ENCODE data around the gene NR2C2.

The NR2C2 gene

DNA sequence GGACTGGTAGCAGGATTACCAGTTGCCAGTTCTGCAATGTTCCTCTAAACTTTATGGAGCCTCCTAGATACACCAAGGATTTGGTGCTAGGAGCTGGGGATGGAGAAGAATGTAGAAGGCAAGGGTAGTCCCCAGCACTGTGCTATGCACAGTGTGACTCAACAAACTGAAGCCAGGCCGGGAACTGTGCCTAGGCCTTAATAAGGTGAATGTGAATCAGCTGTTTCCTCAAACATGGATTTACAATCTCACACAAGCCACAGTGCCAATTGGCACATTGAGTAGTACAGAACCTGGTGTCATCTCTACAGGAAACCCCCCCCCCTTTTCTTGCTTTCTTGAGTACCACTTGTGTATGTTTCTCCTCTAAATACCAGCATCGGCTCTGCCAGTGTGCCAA, 85.3 kb downstream of the NR2C2 start:
- DNase-seq: no peak

DNA sequence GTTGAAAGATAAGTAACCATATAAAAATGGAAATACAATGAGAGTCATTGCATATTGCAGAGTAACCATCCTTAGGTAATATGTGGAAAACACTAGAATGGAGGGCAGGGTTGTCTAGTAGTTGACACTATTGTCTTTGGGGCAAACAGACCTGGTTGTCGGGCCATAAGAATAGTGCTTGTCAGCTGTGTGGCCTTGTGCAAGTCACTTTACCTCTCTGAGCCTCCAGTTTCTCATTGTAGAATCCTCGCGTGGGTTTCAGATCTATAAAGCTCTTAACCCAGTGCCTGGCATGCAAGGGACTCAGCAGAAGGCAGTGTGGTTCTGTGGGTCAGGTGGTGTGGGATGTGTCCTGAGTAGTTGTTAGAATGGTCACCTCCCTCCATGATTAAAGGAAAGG, 85.7 kb downstream of the NR2C2 start:
- DNase-seq: no peak

DNA sequence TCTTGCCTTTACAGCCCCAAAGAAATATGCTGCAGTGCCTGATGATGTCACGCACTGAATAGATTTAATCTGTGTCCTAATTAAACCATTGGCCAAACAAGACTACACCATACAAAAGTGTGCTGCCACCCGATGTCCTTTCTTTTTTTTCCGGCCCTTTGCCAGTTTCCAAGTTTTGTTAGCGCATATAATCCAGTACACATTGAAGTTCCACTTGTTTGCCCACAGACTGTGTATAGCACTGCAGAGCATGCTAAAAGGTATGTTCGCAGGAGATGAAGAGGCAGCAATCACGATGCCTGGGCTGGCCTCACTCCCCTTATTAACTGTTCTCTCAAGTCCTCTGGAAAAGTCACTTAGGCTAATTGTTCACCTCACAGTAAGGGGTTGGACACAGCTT, 90.9 kb downstream of the NR2C2 start:
- no peak for DNase-seq

DNA sequence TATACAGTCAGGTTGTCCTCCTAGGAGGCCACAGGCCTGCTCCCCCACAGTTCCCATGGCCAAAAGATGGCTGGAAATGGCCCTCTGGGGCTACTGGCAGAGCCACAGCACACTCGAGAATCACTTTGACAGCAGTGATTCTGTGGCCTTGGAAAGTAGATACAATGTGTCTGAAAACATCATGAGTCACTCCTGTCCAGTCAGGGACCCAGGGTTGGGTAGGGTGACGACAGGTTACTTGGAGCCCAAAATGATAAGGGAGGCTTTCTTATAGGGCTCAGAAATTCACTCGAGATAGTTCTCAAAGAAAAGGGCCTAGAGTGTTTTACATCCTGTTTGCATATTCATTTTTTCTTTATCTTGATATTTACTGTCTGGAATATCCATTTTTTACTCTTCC, 93.5 kb downstream of the NR2C2 start:
- no peak for DNase-seq

DNA sequence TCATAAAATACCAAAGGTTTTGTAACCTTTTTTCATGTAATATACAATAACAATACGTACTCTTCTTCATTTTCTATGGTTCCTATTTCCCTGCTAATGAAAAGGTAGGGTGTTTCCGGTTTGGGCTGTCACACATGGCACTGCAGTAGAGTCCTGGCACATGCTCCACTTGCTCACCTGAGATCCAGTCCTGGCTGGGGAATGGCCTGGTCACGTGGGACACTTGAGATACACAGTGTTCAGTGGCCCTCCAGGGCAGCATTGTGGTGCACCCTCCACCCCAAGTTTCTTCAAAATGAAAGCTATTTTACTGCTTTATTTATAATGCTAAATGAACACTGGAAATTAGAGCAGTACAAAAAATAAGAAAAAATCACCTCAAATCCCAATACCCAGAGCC, 94.6 kb downstream of the NR2C2 start:
- DNase-seq: no peak

DNA sequence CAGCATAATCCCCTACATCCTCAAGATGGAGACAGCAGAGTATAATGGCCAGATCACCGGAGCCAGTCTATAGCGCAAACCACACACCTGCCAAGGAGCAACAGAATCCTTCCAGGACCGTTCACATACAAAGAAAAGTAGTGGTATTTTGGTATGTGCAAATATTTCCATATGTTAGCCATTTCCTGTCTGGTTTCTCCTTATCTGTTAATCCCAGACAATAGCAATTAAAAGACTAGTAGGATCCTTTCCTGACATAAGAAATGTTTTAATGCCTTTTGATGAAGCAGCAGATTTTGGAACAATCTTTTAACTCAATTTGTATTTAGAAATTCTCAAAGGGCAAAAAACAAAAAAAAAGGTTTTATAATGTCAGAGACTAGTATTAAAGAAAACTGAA, 95.6 kb downstream of the NR2C2 start:
- no peak for DNase-seq

DNA sequence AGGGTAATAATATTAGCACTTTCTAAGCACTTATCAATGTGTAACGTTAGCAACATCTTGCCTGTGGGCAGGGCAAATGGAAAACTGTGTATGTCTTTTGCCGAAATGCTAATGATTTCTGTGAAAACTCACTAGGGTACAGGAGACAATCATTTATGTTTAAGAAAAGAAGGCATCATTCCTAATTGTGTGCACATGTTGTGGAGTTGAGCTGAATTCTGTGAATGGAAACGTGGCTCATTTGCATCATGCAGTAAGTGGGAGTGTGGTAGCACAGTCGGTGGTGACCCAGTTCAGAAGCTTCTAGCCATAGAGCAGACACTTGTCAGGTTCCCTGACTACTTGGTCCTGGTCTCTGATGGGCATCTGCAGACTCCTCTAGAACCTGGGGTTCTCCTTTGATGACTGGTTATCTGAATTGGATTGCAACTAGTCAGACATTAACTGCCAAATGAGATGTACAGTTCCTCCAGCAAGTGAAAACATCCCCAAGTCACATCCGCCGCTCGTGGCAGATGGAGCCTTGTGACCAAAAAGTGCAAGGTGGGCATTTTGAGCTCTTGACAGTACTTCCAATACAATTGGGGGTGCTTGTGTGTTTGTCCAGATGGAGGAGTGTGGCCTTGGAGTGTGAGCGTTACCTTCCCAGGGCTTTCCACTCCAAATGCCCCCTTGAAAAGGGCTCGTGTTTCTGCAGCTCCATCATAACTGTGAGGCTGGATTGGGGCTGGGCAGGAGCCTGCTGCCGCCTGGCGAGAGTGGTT, 96.2 kb downstream of the NR2C2 start:
- DNase-seq: no peak

DNA sequence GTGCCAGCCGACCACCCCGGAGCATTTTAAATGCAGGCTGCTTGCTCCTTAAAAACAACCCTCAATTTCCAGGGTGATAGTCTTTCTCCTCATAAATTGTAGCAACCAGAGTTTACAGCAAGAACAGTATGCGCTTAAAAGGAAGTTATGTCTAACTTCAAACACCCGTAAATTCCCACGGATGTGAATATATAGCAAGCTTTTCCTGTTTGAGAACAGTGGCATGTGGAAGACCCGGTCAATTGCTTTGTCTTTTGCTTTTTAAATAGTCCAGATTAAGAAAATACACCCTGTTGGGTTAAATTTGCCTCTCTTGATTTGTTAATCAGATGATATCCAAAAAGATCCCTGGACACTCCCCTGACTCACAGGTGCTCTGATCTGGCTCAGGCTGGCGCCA, 96.9 kb downstream of the NR2C2 start:
- no peak for DNase-seq

DNA sequence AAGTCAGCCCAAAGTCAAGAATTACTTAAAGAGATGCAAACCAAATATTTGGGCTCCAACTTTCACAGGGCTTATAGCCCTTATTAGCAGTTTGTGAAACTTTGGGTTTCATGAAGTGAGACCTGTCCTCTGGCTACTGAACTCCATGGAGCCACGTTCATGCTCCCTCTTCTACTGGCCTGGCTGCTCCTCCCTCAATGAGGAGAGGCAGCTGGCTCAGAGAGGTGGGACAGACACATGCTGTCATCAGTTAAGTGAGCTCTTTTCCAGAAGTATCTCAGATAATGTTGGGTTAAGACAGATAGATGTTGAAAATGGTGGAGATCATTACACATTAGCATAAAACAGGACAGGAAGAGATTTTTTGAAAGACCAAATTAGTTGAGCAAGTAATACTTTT, 98.3 kb downstream of the NR2C2 start:
- no peak for DNase-seq

DNA sequence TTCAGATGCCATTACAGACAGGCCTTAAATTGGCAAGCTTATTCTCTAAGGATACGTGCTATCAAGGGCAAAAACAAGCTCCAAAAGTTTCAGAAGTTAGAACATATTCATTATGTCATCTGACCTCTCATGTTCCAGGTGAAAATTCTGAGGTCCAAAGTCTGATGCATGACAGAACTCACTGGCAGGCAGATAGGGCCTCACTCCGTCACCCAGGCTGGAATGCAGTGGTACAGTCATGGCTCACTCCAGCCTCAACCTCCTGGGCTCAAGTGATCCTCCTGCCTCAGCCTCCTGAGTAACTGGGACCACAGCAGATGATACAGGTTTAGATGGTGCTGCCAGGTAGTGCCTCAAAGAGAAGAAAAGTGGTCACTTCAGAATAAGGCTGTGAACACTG, 102.2 kb downstream of the NR2C2 start:
- no peak for DNase-seq

DNA sequence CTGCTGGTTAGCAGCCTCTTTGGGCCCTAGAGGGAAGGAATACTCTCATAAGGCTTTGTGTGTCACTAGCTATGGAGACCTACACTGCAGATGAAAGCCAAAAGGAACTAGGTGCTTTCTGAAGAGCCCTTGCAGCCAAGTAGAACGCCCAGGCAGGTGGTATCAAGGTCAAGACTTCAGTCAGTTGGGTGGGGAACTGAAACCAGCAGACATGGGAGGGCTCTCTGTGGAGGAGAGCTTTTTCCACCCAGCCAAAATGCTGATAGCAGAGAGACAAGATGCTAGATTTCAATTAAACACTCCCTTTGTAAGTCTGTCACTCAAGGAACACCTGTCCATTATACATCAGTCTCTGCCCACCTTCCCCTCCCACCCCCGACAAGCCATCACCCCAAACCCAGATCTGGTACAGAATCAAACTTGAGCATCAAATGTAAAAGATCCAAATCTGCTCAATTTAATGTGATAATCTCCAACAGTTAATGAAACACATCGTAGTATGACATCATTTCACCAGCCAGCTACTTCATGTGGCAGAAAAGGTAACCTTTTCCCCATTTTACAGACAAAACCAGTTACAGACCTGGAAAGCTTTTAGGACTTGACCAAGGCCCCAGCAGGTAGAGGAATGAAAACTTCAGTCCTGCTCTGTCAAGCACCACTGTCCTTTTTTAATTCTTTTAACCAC, 103.2 kb downstream of the NR2C2 start:
- DNase-seq: no peak

DNA sequence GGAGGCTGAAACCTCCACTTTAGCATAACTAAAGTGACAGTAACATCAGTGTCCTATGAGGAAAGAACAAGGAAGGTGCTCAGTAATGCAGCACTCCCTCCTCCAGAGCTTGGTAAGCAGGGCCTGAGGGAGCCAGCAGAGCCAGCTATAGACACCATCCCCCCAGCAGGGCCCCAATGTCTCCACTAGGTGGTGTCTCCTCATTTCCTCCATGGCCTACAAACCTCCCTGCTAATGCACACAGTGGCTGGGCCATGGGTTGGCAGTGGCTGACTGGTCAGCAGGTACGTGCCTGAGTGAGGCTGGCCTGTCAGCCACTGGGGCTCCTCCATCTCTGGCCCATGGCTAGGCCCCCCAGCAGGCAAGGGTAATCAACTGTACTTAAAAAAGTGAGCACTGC, 104.1 kb downstream of the NR2C2 start:
- DNase-seq: peak; percentile 66

DNA sequence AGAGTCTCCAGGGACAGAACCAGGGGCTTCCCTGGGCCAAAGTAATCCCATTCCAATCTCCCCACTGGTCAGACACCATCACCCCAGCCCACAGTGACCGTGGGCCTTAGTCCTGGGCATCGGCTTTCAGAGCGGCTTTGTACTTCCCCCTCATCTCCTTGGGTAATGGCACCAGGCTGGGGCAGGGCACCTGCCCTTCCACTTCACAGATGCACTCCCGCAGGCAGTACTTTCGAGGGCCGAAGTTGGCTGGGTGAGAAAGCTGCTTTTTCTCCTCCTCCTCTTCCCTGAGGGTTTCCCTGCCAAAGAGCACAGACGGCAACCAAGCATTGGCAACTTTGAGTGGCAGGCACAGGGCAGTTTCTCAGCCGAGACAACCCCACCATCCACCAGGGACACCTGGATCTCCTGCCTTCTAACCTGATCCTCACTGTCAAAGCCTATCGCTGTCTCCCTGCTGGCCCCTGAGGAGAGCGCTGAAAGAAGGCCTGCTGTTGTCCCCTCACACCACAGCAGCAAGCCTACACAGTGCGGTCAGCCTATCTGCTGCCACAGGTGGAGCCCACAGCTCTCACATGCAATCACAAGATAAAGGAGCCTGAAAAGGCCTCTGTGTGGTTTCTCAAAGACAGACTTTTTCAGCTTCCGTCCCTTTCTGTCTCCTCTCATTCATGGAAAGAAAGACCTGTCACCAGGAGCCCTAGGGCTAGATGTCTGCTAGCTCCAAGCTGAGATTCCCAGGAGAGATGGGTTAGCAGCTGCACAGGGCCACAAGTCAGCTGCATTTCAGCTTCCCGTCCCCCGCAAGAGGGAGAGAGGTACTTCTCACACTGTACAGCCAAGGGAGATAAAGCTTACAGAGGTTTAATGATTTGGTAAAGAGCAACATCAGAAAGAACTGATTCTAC, 105.2 kb downstream of the NR2C2 start:
- DNase-seq: no peak

DNA sequence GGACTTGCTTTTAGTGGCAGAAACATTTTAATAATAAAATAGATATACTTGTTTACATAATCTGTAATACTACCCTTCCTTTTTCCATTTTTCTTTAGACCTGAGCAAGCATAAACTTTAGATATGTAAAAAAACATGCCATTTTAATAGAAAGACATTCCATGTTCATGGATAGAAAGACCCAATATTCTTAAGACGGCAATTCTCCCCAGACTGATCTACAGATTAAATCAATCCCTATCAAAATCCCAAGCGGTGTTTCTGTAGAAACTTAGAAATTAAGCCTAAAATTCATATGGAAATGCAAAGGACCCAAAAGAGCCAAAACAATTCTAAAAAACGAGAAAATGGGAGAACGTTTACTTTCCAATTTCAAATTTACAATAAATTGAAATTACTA, 106.2 kb downstream of the NR2C2 start:
- no peak for DNase-seq

DNA sequence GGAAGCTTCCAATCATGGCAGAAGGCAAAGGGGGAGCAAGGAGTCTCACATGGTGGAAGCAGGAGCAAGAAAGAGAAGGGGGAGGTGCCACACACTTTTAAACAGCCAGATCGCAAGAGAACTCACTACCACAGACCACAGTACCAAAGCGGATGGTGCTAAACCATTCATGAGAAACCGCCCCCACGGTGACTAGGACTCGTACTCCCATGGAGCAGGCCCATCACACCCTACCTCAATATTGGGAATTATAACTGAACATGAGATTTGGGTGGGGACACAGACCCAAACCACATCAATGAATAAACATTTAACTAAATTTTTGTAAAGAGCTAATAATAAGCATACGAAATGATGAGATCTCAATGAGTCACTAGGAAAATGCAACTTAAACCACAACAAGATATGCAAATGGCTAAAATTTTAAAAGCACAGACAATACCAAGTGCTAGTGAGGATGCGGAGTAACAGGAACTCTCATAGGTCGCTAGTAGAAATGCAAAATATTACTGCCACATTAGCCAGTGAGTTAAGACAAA, 107.7 kb downstream of the NR2C2 start:
- peak; percentile 78 for DNase-seq

DNA sequence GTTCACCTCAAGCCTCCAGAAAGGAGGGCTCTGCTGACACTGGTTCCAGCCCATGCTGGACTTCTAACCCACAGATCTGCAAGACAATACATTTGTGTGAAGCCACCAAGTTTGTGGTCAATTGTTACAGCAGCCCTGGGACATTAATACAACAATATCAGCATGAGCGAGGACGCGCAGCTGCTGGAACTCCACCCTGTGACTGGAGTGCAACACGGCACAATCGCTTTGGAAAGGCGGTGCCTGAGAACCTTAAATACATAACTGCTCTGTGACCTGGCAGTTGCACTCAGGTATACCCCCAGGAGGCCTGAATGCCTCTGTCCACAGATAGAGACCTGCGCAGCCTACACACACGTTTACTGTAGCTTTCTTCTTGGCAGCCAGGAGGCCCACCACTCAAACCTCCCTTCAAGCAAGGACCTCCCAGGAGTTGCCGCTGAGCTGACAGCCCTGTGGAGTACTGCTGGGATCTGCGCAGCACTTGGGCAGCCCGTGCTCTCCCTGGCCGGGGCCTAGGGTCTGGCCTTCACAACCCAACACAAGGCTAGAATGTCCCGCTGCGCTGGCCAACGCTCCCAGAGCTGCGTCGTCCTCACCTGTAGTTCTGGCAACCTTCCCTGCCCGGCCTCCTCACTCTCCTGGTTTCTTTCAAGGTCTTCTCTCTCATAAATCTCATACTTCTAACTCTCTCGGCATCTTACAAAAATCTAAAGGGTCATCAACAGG, 109.5 kb downstream of the NR2C2 start:
- no peak for DNase-seq

DNA sequence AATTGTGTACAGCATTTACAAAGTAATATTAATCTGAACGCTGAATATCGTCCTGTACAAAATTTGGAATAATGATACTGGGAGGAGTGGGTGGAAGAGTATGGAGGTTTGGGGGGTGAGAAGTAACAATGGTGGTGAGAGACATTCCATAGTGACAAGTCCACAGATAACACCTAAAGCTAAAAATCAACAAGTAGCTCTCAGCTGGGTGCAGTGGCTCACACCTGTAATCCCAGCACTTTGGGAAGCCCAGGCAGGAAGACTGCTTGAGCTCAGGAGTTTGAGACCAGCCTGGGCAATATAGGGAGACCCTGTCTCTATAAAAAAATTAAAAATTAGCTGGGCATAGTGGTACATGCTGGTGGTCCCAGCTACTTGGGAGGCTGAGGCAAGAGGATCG, 112.6 kb downstream of the NR2C2 start:
- no peak for DNase-seq

DNA sequence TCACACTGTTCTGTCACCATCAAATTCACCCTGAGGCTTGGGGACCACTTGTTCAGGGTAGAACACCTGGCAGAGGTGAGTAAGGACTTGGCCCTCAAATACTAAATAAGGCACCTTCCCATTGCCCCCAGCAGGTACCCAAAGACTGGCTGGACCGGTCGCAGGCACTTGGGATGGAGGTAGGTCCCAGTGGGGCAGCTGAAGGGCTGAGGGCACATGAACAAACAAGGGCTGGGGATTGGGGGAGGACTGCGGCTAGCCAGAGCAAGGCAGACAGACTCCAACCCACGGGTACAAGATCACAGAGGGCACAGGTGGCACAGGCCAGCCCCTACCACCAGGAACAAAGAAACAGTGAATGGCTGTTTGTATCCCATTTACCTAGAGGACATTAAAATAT, 115.9 kb downstream of the NR2C2 start:
- no peak for DNase-seq

DNA sequence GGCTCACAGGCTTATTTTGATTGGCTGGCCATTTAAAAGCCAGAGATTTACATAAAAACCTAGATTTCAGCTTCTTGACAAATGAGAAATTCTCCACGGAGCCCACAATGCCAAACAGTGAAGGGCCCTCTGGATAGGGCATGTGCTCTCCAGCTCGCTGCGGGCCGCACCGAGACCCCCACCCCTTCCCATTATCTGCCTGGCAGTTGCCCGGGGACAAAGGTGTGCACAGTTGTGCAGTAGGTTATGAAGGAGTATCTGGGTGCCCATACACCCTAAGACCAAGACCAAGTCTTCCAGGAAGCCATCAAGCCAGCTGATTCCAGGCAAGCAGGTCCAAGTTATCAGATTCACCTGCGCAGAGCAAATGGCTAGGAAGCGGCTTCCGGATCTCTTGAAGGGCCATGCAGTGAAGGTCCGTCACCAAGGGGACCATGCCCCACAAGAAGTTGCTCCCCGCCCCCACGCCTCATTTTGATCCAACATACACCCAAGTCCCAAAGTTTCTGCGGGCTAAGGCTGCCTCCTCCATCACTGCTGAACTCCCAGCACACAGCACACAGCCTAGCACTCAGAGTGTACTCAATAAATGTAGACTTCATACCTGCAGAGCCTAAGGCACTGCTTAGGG, 116.4 kb downstream of the NR2C2 start:
- no peak for DNase-seq

DNA sequence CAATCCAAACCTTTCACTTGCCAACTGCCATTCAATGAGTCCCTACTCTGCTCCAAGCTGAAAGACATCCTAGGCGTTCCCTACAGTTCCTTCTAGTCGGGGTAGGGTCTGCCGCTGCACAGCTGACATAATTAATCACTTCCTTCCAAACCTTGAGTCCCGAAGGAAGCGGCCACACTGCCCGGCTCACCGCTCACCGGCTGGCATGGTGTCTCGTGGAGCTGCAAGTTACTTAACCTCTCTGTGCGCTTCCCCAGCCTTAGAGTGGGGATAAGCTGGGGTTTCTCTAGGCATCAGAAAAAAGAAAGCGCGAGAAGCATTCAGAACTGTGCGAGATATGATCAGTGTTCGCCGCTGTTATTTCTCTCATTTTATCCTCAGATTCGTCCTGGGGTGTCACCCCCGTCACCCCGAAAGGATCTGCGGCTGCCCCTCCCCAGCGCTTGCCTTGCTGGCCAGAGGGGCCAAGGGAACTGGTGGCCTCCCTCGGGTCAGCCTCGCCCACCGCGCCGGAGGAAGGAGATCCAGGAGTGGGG, 117.0 kb downstream of the NR2C2 start:
- DNase-seq: peak; percentile 47

DNA sequence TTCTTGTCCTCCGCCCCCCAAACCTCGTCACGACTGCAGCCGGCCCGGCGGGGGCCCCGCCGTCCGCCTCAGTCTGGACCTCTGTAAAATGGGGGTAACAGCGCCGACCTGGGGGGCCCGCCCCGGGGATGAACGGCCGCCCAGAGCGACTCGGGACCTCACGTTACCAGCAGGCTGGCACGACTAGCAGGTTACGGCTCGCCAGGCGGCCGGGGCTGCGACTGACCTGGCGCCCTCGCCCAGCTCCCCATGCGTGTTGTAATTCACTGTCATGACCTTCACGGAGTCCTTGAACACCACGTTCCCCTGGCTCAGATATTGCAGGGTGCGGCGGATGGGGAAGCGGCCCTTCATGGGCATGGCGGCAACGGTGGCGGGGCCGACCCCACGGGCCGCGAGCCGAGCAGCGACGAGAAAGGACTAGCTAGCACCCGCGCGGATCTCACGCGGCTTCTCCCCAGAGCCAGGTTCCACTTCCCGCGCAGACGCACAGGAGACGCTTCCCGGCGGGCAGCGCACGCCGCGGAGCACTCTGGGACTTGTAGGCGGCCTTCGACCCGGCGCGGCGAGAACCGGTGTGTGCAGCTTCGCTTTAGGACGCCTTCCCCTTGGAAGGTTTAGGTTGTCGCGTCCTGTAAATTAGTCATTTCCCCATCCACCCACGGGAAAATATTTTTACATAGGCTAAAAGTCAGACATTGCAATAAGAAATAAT, 117.6 kb downstream of the NR2C2 start, which contains the start of gene MRPS25:
Gene MRPS25 (minus strand): TSS at position 481 of the 715 bp plus-strand sequence. CDS start 121 bp downstream, at position 360.
- peak; percentile 91 for DNase-seq

All from stimulated activated CD8-positive, alpha-beta memory T cell treated with anti-CD3 and anti-CD28 coated beads, Interleukin-4, amount 100 ng/mL, for 48 hours (primary cell).